Progenitor cell of endocrine pancreas (in vitro differentiated cells): Measurements from ENCODE around the gene STK38L. TPM values are rescaled to one million over a fixed set of nuclear protein-coding genes. Genes with fewer than 3 reads are reported as not detected.

Source experiments
- DNase-seq: peaks from one replicate; pipeline ENCODE4 v3.0.0; 2021; ENCODE audit warnings: low spot score; ENCODE audit not compliant: unreplicated experiment
- H3K27ac Mint-ChIP-seq: 2 replicates; pipeline ENCODE4 v1.8.0; 2021; ENCODE audit warnings: mild to moderate bottlenecking, moderate library complexity, mixed read lengths
- H3K27me3 Mint-ChIP-seq: 2 replicates; pipeline ENCODE4 v1.8.0; 2021; ENCODE audit warnings: mixed read lengths
- H3K36me3 Mint-ChIP-seq: 2 replicates; pipeline ENCODE4 v1.8.0; 2022; ENCODE audit warnings: mixed read lengths; ENCODE audit not compliant: insufficient read depth
- H3K4me1 Mint-ChIP-seq: 2 replicates; pipeline ENCODE4 v1.8.0; 2021; ENCODE audit warnings: low read depth, mixed read lengths
- H3K4me3 Mint-ChIP-seq: 2 replicates; pipeline ENCODE4 v1.8.0; 2021; ENCODE audit warnings: low read depth, mild to moderate bottlenecking, moderate library complexity, mixed read lengths
- H3K9me3 Mint-ChIP-seq: 2 replicates; pipeline ENCODE4 v1.8.0; 2021; ENCODE audit warnings: low read depth, mixed read lengths
- CTCF ChIP-seq: fragments of 200-600 bp; sonication (generic); IDR thresholded peaks from one replicate; pipeline ENCODE4 v1.5.0; 2021; ENCODE audit warnings: antibody characterized with exemption, mild to moderate bottlenecking; ENCODE audit not compliant: unreplicated experiment
- total RNA-seq: library from RNA; stranded (reverse); gene quantifications from 2 replicates; pipeline ENCODE4 v1.2.1, GENCODE V29; 2021

The STK38L gene
- total RNA-seq, 1 donor from 2014 or later: 149 TPM

GRCh38 chr12:27246141-27246540 lies 2.1 kb downstream of the STK38L start:
- H3K36me3 Mint-ChIP-seq: peaks cover 10% of the 10 kb centered on the region
- H3K9me3 Mint-ChIP-seq: peaks cover 10% of the 10 kb centered on the region
- no peak for DNase-seq
- peak overlapping the region; percentile 99 for H3K4me3 Mint-ChIP-seq
- H3K27me3 Mint-ChIP-seq: no peaks in the 10 kb centered on the region
- H3K4me1 Mint-ChIP-seq: peaks cover 35% of the 10 kb centered on the region
- H3K27ac Mint-ChIP-seq: peak overlapping the region; percentile 90
- TF ChIP-seq CTCF: no peak

- peak overlapping the region; percentile 35 for H3K27ac Mint-ChIP-seq
- peaks cover 10% of the 10 kb centered on the region for H3K36me3 Mint-ChIP-seq
- peak overlapping the region; percentile 65 for H3K4me3 Mint-ChIP-seq
Measured at GRCh38 chr12:27246774-27247173, 2.7 kb downstream of the STK38L start.

GRCh38 chr12:27252934-27253333 lies 8.8 kb downstream of the STK38L start:
- H3K4me1 Mint-ChIP-seq: peaks cover 27% of the 10 kb centered on the region
- TF ChIP-seq CTCF: no peak
- H3K27ac Mint-ChIP-seq: peak overlapping the region; percentile 51
- no peak for DNase-seq
- peaks cover 30% of the 10 kb centered on the region for H3K36me3 Mint-ChIP-seq
- H3K4me3 Mint-ChIP-seq: no peak overlapping the region
- H3K9me3 Mint-ChIP-seq: peaks cover 8% of the 10 kb centered on the region
- H3K27me3 Mint-ChIP-seq: no peaks in the 10 kb centered on the region

More at GRCh38 chr12:27246774-27247173, 2.7 kb downstream of the STK38L start:
- TF ChIP-seq CTCF: no peak
- no peak for DNase-seq
- H3K4me1 Mint-ChIP-seq: peaks cover 35% of the 10 kb centered on the region
- peaks cover 10% of the 10 kb centered on the region for H3K9me3 Mint-ChIP-seq
- H3K27me3 Mint-ChIP-seq: no peaks in the 10 kb centered on the region

DNA sequence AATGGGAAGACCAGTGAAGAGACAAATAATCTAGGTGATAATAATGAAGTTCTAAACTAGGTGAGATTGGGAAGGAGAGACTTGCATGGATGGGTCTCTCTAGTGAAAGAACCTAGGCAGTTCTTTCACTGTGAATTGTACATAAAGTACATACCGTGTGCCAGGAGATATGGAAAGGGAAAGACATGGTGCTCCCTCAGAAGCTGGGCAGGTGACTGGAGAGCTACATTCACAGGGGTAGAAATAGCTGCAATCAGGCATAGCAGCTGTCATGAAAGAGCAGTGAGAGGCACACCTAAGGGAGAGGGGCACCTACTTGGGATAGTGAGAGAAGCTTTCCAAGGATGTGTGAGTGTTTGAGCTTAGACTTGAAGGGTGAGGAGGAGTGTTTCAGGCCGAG lies 9.3 kb downstream of the STK38L start:
- peaks cover 28% of the 10 kb centered on the region for H3K36me3 Mint-ChIP-seq
- H3K4me1 Mint-ChIP-seq: peaks cover 23% of the 10 kb centered on the region
- H3K27ac Mint-ChIP-seq: peak overlapping the region; percentile 82
- H3K4me3 Mint-ChIP-seq: no peak overlapping the region
- DNase-seq: no peak
- H3K9me3 Mint-ChIP-seq: peaks cover 8% of the 10 kb centered on the region
- TF ChIP-seq CTCF: no peak
- H3K27me3 Mint-ChIP-seq: no peaks in the 10 kb centered on the region

DNA sequence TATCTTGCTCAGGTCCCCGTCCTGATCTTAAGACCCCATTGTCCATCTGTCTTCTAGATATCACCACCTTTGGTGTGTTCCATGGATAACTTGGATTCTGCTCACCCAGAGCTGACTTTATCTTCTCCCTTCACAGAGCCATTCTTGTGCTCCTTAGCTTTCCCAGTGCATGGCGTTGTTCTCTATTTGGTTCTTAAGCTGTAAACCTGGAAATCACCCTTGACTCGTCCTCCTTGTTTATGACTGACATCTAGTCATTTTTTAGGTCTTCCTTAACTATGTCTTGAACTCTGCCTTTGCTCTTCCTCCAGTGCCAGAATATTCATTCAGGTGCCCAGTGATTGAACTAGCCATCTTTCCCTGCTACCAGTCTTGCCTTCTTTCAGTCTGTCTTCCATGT lies 11.7 kb downstream of the STK38L start:
- no peaks in the 10 kb centered on the region for H3K27me3 Mint-ChIP-seq
- peak overlapping the region; percentile 22 for H3K27ac Mint-ChIP-seq
- peaks cover 8% of the 10 kb centered on the region for H3K9me3 Mint-ChIP-seq
- TF ChIP-seq CTCF: no peak
- H3K4me3 Mint-ChIP-seq: no peak overlapping the region
- no peak for DNase-seq
- H3K36me3 Mint-ChIP-seq: peaks cover 24% of the 10 kb centered on the region
- peaks cover 38% of the 10 kb centered on the region for H3K4me1 Mint-ChIP-seq
